Body of pancreas (tissue), 4 donors: ENCODE measurements around the gene NPAS2. TPM values are rescaled to one million over a fixed set of nuclear protein-coding genes. Genes with fewer than 3 reads are reported as not detected.

ENCODE experiments used
- ATAC-seq: fragments of 150-250 bp; one replicate; pipeline ENCODE4 v1.9.1; 2016
- DNase-seq, 4 donors: peaks; one replicate each; pipeline ENCODE4 v3.0.0-alpha.2; 2019
- H3K27ac ChIP-seq, 4 donors: fragments of 200-600 bp; sonication (generic); 1 replicate in 3 of 4; 2 replicates in 1 of 4; pipeline versions ENCODE4 v1.5.1 to v1.6.1; 2016 to 2019; ENCODE audit warnings: mild to moderate bottlenecking in 1 of 4, mixed read lengths in 1 of 4, moderate library complexity in 1 of 4
- H3K27me3 ChIP-seq, 2 donors: fragments of 200-600 bp; sonication (generic); one replicate each; pipeline ENCODE4 v1.6.0; 2016; ENCODE audit warnings: mild to moderate bottlenecking in 1 of 2
- H3K36me3 ChIP-seq, 2 donors: fragments of 200-600 bp; sonication (generic); replicated peaks in 1 of 2; 2 replicates each; pipeline ENCODE4 v1.5.1; 2016; ENCODE audit warnings: low read depth in 2 of 2; ENCODE audit not compliant: insufficient read depth in 1 of 2
- H3K4me1 ChIP-seq: fragments of 200-600 bp; sonication (generic); one replicate; pipeline ENCODE4 v1.6.0; 2016
- H3K4me3 ChIP-seq, 2 donors: fragments of 200-600 bp; sonication (generic); 1 replicate in 1 of 2; 2 replicates in 1 of 2; pipeline ENCODE4 v1.5.1; 2016 to 2019
- H3K9me3 ChIP-seq, 3 donors: fragments of 200-600 bp; sonication (generic); 1 replicate in 2 of 3; 2 replicates in 1 of 3; pipeline ENCODE4 v1.5.1; 2016
- POLR2A ChIP-seq, 3 donors: fragments of 450-650 bp; IDR thresholded peaks; one replicate each; pipeline ENCODE4 v1.6.1; 2016; ENCODE audit warnings: antibody characterized with exemption in 3 of 3, mild to moderate bottlenecking in 2 of 3
- WGBS, 2 donors: methylation state at CpG; one replicate each; pipeline ENCODE4 v1.1.5; 2017; 5-methylcytosine and 5-hydroxymethylcytosine counted together
- intact Hi-C: fragments of 100-400 bp; cut with DNase I; formaldehyde crosslinking; loops from one replicate; pipeline ENCODE4 v1.15.1; 2023
- total RNA-seq, 2 donors: library from RNA; depleted of rRNA; stranded (reverse); fragments of >200 nt; gene quantifications; one replicate each; pipeline ENCODE4 v1.1.0, GENCODE V29; 2016
- TF ChIP-seq, protein P1 (sequence below), 7 experiments: fragments of 450-650 bp in 4 of 7; fragments of 200-600 bp in 3 of 7; sonication (generic) in 3 of 7; IDR thresholded peaks; one replicate each; pipeline ENCODE4 v1.5.1; 2016 to 2019; ENCODE audit warnings: antibody characterized with exemption in 7 of 7

The NPAS2 gene
- total RNA-seq, 2 donors from 2014 or later, result 32.7 to 51.7 TPM

DNA sequence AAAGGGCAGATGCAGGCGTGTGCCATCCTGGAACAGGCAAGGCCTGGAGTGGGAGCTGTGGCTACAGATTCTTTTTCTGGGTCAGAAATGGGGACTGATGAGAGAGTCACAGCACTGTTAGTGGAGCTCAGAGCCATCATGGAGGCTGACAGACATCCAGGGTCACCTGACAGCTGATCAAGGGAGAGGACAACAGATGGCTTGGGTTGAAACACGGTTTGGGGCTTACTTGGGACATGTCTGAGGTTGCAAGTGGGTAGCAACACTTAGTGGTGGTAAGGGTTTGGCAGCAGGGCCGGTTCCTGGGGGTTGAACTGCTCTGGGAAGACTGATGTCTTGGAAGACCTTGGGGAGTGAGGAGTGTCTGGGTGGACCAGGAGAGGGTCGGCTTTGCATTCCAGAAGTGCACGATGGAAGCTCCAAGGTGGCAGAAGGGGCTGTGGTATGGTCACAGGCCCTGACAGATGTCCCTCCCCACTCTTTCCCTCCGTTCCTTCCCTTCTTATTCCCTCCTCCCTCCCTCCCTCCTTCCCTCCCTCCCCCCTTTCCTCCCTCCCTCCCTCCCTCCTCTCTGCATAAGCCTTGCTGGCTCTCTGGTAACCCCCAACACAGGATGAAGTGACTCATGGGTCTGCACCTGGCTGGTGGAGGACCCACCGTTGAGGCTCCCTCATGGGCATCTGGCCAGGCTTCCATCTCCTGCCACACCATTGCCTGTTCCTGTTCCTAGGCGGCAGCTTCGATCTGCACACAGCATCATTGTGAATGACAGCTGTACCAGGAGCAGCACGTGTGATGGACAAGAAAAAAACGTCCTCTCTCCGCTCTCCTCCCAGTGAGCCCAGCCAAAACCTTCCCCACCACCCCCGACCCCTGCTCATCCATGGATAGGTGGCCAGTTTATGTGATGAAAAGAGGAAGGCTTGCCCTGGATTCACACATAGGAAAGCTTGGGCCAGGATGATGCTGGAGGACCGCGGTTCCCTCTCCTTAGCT is 118.4 kb downstream of the NPAS2 start:
- Histone ChIP-seq H3K27me3 (no peaks in the 10 kb centered on the region), H3K4me1 (no peaks in the 10 kb centered on the region), H3K9me3 (no peaks in the 10 kb centered on the region), H3K36me3 (peaks cover 0 to 11% of the 10 kb centered on the region in 2 donors), H3K27ac (no peak overlapping the region), H3K4me3 (no peak overlapping the region)
- TF ChIP-seq, protein P1, sequence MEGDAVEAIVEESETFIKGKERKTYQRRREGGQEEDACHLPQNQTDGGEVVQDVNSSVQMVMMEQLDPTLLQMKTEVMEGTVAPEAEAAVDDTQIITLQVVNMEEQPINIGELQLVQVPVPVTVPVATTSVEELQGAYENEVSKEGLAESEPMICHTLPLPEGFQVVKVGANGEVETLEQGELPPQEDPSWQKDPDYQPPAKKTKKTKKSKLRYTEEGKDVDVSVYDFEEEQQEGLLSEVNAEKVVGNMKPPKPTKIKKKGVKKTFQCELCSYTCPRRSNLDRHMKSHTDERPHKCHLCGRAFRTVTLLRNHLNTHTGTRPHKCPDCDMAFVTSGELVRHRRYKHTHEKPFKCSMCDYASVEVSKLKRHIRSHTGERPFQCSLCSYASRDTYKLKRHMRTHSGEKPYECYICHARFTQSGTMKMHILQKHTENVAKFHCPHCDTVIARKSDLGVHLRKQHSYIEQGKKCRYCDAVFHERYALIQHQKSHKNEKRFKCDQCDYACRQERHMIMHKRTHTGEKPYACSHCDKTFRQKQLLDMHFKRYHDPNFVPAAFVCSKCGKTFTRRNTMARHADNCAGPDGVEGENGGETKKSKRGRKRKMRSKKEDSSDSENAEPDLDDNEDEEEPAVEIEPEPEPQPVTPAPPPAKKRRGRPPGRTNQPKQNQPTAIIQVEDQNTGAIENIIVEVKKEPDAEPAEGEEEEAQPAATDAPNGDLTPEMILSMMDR (IDR thresholded peaks at IDR 0.05), result no peak
- TF ChIP-seq POLR2A (IDR thresholded peaks at IDR 0.05), result no peak
- DNase-seq (no peak), ATAC-seq (no peak)
- intact Hi-C loops, result no loop called here
- 79 to 82% methylated on average over 14 to 15 of the region's 15 CpGs for WGBS, 2 donors

DNA sequence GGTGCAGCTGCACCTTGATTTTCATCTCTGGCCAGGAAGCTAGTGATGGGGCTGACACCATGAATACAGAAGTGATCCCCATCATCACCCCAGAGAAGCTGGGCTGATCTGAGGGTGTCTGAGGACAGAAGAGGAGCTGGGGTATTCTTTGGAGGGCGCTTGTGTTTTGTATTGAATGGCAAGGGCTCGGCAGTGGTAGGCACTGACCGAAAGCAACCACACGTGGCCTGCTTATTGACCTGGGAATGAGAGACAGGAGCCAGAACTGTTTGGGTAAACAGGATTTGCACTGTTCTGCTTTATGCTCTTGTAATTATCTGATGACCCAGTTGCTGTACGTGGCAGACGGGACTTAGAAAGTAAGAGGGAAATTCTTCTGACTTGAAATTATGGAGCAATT is 119.5 kb downstream of the NPAS2 start:
- H3K27ac ChIP-seq, result no peak overlapping the region
- H3K4me1 ChIP-seq, result no peaks in the 10 kb centered on the region
- DNase-seq (no peak), ATAC-seq (no peak)
- 92 to 94% methylated on average over 6 of the region's 6 CpGs for WGBS, 2 donors
- H3K27me3 ChIP-seq, result no peaks in the 10 kb centered on the region
- no peak overlapping the region for H3K4me3 ChIP-seq
- intact Hi-C loops, result no loop called here
- H3K36me3 ChIP-seq, result peaks cover 0 to 8% of the 10 kb centered on the region in 2 donors
- TF ChIP-seq, protein P1 (IDR thresholded peaks at IDR 0.05), result no peak
- no peak for TF ChIP-seq POLR2A (IDR thresholded peaks at IDR 0.05)
- no peaks in the 10 kb centered on the region for H3K9me3 ChIP-seq

DNA sequence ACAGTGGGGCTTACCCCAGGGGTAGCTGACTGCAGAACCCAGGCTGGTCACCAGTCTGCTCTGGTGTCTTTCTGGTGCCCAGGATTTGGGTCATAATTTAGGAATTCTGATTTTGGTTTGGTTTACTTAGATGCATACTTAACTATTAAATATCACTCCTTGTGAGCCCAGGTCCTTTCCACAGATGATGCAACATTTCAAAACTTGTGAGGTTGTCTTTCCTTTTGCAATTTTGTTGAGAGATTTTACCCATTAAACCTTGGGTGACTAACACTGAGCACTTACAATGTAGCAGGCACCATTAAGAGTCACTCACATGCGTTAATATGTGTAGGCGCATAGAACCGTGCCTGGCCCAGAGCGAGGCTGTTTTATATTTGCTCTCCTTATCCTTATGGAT is 120.3 kb downstream of the NPAS2 start:
- Histone ChIP-seq H3K27me3 (no peaks in the 10 kb centered on the region), H3K9me3 (no peaks in the 10 kb centered on the region), H3K4me1 (peaks cover 2% of the 10 kb centered on the region), H3K36me3 (peaks cover 0 to 3% of the 10 kb centered on the region in 2 donors), H3K27ac (no peak overlapping the region), H3K4me3 (no peak overlapping the region)
- WGBS, 2 donors, result 97 to 100% methylated on average over 4 of the region's 4 CpGs
- DNase-seq, result no peak
- no peak for ATAC-seq
- intact Hi-C loops, result loop anchor here (5.0 kb wide), 1 partner anchor 47 kb away; no protein-coding TSS in a partner anchor
- TF ChIP-seq, protein P1 (IDR thresholded peaks at IDR 0.05), result no peak
- TF ChIP-seq POLR2A (IDR thresholded peaks at IDR 0.05), result no peak

DNA sequence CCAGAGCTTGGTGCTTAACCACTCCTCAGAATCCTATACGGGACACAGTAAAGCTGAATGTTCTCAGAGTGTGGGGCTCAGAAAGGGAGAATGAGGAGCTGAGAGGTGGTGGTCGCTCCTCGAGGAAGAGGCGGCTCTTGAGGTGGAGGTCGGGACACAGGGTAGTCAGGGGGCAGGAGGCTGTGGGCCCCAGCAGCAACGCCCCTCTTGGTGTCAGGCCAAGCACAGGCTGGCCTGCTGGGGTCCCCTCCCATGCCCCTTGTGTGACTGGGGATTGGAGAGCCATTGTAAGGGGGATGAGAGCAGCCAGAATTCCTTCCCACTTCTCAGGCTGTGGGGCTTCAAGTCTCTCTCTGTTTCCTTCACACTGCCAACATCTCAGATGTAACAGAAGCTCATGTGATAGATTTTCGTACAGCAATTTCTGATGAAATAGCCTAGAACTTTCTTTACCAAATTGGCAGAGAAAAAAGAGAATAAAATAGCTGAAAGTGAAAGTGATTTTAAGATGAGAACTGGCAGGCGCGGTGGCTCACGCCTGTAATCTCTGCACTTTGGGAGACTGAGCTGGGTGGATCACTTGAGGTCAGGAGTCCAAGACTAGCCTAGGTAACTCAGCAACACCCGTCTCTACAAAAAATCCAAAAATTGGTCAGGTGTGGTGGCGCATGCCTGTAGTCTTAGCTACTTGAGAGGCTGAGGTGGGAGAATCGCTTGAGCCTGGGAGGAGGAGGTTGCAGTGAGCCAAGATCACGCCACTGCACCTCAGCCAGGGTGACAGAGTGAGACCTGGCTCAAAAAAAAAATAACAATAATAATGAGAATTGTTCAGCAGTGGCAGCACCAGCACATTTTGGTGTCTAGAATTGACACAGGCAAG is 121.1 kb downstream of the NPAS2 start:
- ATAC-seq (no peak), DNase-seq (no peak)
- intact Hi-C loops, result loop anchor here (5.0 kb wide), 1 partner anchor 46 kb away; no protein-coding TSS in a partner anchor
- Histone ChIP-seq H3K9me3 (no peaks in the 10 kb centered on the region), H3K4me3 (no peak overlapping the region), H3K36me3 (peaks cover 0 to 3% of the 10 kb centered on the region in 2 donors), H3K27ac (no peak overlapping the region), H3K27me3 (no peaks in the 10 kb centered on the region), H3K4me1 (peaks cover 10% of the 10 kb centered on the region)
- 90 to 94% methylated on average over 14 of the region's 14 CpGs for WGBS, 2 donors
- TF ChIP-seq POLR2A (IDR thresholded peaks at IDR 0.05), result no peak
- TF ChIP-seq, protein P1 (IDR thresholded peaks at IDR 0.05), result no peak
